ENCODE results near the gene ZNF598.

ZNF598 gene

GRCh38 chr16:1991135-1991551 lies 18.5 kb downstream of the ZNF598 start:
- H3K9ac ChIP-seq (ENCODE audit: low read length): no peak overlapping the region
- H3K27ac ChIP-seq (ENCODE audit: low read length): no peak overlapping the region
- H3K9me3 ChIP-seq (ENCODE audit: control insufficient read depth, low read depth, low read length): no peaks in the 10 kb centered on the region
- peaks cover 30% of the 10 kb centered on the region for H3K27me3 ChIP-seq (ENCODE audit: control insufficient read depth, insufficient read depth, low read length)
- peaks cover 4% of the 10 kb centered on the region for H3K36me3 ChIP-seq (ENCODE audit: control insufficient read depth, low read depth, low read length)
- H3K4me1 ChIP-seq (ENCODE audit: control insufficient read depth, low read depth, low read length): peaks cover 6% of the 10 kb centered on the region
- H3K4me3 ChIP-seq (ENCODE audit: low read length): peak overlapping the region; percentile 60

GRCh38 chr16:1990351-1991134 lies 19.1 kb downstream of the ZNF598 start:
- peaks cover 6% of the 10 kb centered on the region for H3K4me1 ChIP-seq (ENCODE audit: control insufficient read depth, low read depth, low read length)
- peak overlapping the region; percentile 60 for H3K4me3 ChIP-seq (ENCODE audit: low read length)
- peaks cover 30% of the 10 kb centered on the region for H3K27me3 ChIP-seq (ENCODE audit: control insufficient read depth, insufficient read depth, low read length)
- peaks cover 9% of the 10 kb centered on the region for H3K36me3 ChIP-seq (ENCODE audit: control insufficient read depth, low read depth, low read length)
- H3K9ac ChIP-seq (ENCODE audit: low read length): peak overlapping the region; percentile 12
- H3K9me3 ChIP-seq (ENCODE audit: control insufficient read depth, low read depth, low read length): no peaks in the 10 kb centered on the region
- H3K27ac ChIP-seq (ENCODE audit: low read length): no peak overlapping the region

- no peak overlapping the region for H3K9ac ChIP-seq (ENCODE audit: low read length)
- peaks cover 30% of the 10 kb centered on the region for H3K27me3 ChIP-seq (ENCODE audit: control insufficient read depth, insufficient read depth, low read length)
- peak overlapping the region; percentile 60 for H3K4me3 ChIP-seq (ENCODE audit: low read length)
- H3K9me3 ChIP-seq (ENCODE audit: control insufficient read depth, low read depth, low read length): no peaks in the 10 kb centered on the region
- no peak overlapping the region for H3K27ac ChIP-seq (ENCODE audit: low read length)
- H3K36me3 ChIP-seq (ENCODE audit: control insufficient read depth, low read depth, low read length): peaks cover 9% of the 10 kb centered on the region
- H3K4me1 ChIP-seq (ENCODE audit: control insufficient read depth, low read depth, low read length): peaks cover 6% of the 10 kb centered on the region
Measured at GRCh38 chr16:1990101-1990350, 19.6 kb downstream of the ZNF598 start.

GRCh38 chr16:1989209-1990100 lies 20.2 kb downstream of the ZNF598 start, which contains the start of gene SYNGR3:
Gene SYNGR3, plus strand, starts transcription at chr16:1989970. Its CDS starts 133 bp downstream, at chr16:1990103.
- Histone ChIP-seq H3K4me1 (ENCODE audit: control insufficient read depth, low read depth, low read length) (peaks cover 6% of the 10 kb centered on the region), H3K36me3 (ENCODE audit: control insufficient read depth, low read depth, low read length) (peaks cover 9% of the 10 kb centered on the region), H3K27me3 (ENCODE audit: control insufficient read depth, insufficient read depth, low read length) (peaks cover 30% of the 10 kb centered on the region), H3K9ac (ENCODE audit: low read length) (peak within 1 kb of the TSS; percentile 20), H3K4me3 (ENCODE audit: low read length) (peak within 1 kb of the TSS; percentile 60), H3K9me3 (ENCODE audit: control insufficient read depth, low read depth, low read length) (no peaks in the 10 kb centered on the region), H3K27ac (ENCODE audit: low read length) (no peak within 1 kb of the TSS)

GRCh38 chr16:1987198-1987597 lies 22.4 kb downstream of the ZNF598 start:
- Histone ChIP-seq H3K9me3 (ENCODE audit: control insufficient read depth, low read depth, low read length) (no peaks in the 10 kb centered on the region), H3K9ac (ENCODE audit: low read length) (no peak overlapping the region), H3K4me3 (ENCODE audit: low read length) (no peak overlapping the region), H3K4me1 (ENCODE audit: control insufficient read depth, low read depth, low read length) (peaks cover 9% of the 10 kb centered on the region), H3K27ac (ENCODE audit: low read length) (no peak overlapping the region), H3K36me3 (ENCODE audit: control insufficient read depth, low read depth, low read length) (peaks cover 9% of the 10 kb centered on the region), H3K27me3 (ENCODE audit: control insufficient read depth, insufficient read depth, low read length) (peaks cover 41% of the 10 kb centered on the region)

- Histone ChIP-seq H3K9me3 (ENCODE audit: control insufficient read depth, low read depth, low read length) (no peaks in the 10 kb centered on the region), H3K9ac (ENCODE audit: low read length) (no peak overlapping the region), H3K4me1 (ENCODE audit: control insufficient read depth, low read depth, low read length) (peaks cover 5% of the 10 kb centered on the region), H3K4me3 (ENCODE audit: low read length) (peak overlapping the region; percentile 86), H3K27me3 (ENCODE audit: control insufficient read depth, insufficient read depth, low read length) (peaks cover 44% of the 10 kb centered on the region), H3K27ac (ENCODE audit: low read length) (no peak overlapping the region), H3K36me3 (ENCODE audit: control insufficient read depth, low read depth, low read length) (peaks cover 9% of the 10 kb centered on the region)
Measured at GRCh38 chr16:1985466-1986150, 24.0 kb downstream of the ZNF598 start.

- H3K27ac ChIP-seq (ENCODE audit: low read length): peak overlapping the region; percentile 47
- H3K27me3 ChIP-seq (ENCODE audit: control insufficient read depth, insufficient read depth, low read length): peaks cover 50% of the 10 kb centered on the region
Measured at GRCh38 chr16:1984347-1985225, 25.0 kb downstream of the ZNF598 start.

GRCh38 chr16:1983544-1984346 lies 25.9 kb downstream of the ZNF598 start, which contains the start of gene GFER:
Gene GFER, plus strand, starts transcription at chr16:1984193. Its CDS starts 26 bp downstream, at chr16:1984219.
- peak within 1 kb of the TSS; percentile 47 for H3K27ac ChIP-seq (ENCODE audit: low read length)

More at GRCh38 chr16:1984347-1985225, 25.0 kb downstream of the ZNF598 start:
- H3K4me3 ChIP-seq (ENCODE audit: low read length): peak overlapping the region; percentile 86
- peaks cover 9% of the 10 kb centered on the region for H3K36me3 ChIP-seq (ENCODE audit: control insufficient read depth, low read depth, low read length)
- H3K4me1 ChIP-seq (ENCODE audit: control insufficient read depth, low read depth, low read length): peaks cover 13% of the 10 kb centered on the region
- no peaks in the 10 kb centered on the region for H3K9me3 ChIP-seq (ENCODE audit: control insufficient read depth, low read depth, low read length)
- peak overlapping the region; percentile 84 for H3K9ac ChIP-seq (ENCODE audit: low read length)

GRCh38 chr16:1982991-1983543 lies 26.6 kb downstream of the ZNF598 start:
- Histone ChIP-seq H3K27me3 (ENCODE audit: control insufficient read depth, insufficient read depth, low read length) (peaks cover 41% of the 10 kb centered on the region), H3K4me1 (ENCODE audit: control insufficient read depth, low read depth, low read length) (peaks cover 13% of the 10 kb centered on the region), H3K27ac (ENCODE audit: low read length) (no peak overlapping the region), H3K36me3 (ENCODE audit: control insufficient read depth, low read depth, low read length) (peaks cover 9% of the 10 kb centered on the region), H3K4me3 (ENCODE audit: low read length) (peak overlapping the region; percentile 86), H3K9ac (ENCODE audit: low read length) (no peak overlapping the region), H3K9me3 (ENCODE audit: control insufficient read depth, low read depth, low read length) (no peaks in the 10 kb centered on the region)

More at GRCh38 chr16:1983544-1984346, 25.9 kb downstream of the ZNF598 start, which contains the start of gene GFER:
- H3K4me1 ChIP-seq (ENCODE audit: control insufficient read depth, low read depth, low read length): peaks cover 13% of the 10 kb centered on the region
- no peaks in the 10 kb centered on the region for H3K9me3 ChIP-seq (ENCODE audit: control insufficient read depth, low read depth, low read length)
- H3K27me3 ChIP-seq (ENCODE audit: control insufficient read depth, insufficient read depth, low read length): peaks cover 46% of the 10 kb centered on the region
- H3K4me3 ChIP-seq (ENCODE audit: low read length): peak within 1 kb of the TSS; percentile 86
- H3K36me3 ChIP-seq (ENCODE audit: control insufficient read depth, low read depth, low read length): peaks cover 9% of the 10 kb centered on the region
- H3K9ac ChIP-seq (ENCODE audit: low read length): peak within 1 kb of the TSS; percentile 84

GRCh38 chr16:1982013-1982433 lies 27.6 kb downstream of the ZNF598 start:
- Histone ChIP-seq H3K9me3 (ENCODE audit: control insufficient read depth, low read depth, low read length) (no peaks in the 10 kb centered on the region), H3K27me3 (ENCODE audit: control insufficient read depth, insufficient read depth, low read length) (peaks cover 41% of the 10 kb centered on the region), H3K36me3 (ENCODE audit: control insufficient read depth, low read depth, low read length) (peaks cover 10% of the 10 kb centered on the region), H3K4me3 (ENCODE audit: low read length) (no peak overlapping the region), H3K27ac (ENCODE audit: low read length) (no peak overlapping the region), H3K9ac (ENCODE audit: low read length) (no peak overlapping the region), H3K4me1 (ENCODE audit: control insufficient read depth, low read depth, low read length) (peaks cover 13% of the 10 kb centered on the region)

All from iPS-18a (cell line).